Measurements from ENCODE around the gene FCRL2.
"Not testable (repeated sequence)": the region's sequence is repeated elsewhere in the genome, so short reads cannot be mapped to it uniquely, and the experiment has no call there.

The FCRL2 gene

GRCh38 chr1:157748262-157748817 lies 28.6 kb downstream of the FCRL2 start (continued):
- 0 out of 2 replicates have a peak, but pooled peaks have one; percentile 31 for TF ChIP-seq ZNF623 (tag by site-specific recombination; IDR thresholded peaks at IDR 0.05)
- no peak for TF ChIP-seq ZNF324 (tag by site-specific recombination; IDR thresholded peaks at IDR 0.05)
- no peak for TF ChIP-seq ZNF362 (tag by site-specific recombination; IDR thresholded peaks at IDR 0.05)
- no peak for TF ChIP-seq OSR2 (tag by site-specific recombination; IDR thresholded peaks at IDR 0.05)
- no peak for TF ChIP-seq ZNF785 (tag by site-specific recombination; IDR thresholded peaks at IDR 0.05)
- no peak for TF ChIP-seq SP2 (tag by site-specific recombination; IDR thresholded peaks at IDR 0.05)
- TF ChIP-seq ZNF24 (tag by site-specific recombination; IDR thresholded peaks at IDR 0.05), result no peak
- TF ChIP-seq ZNF560 (tag by site-specific recombination; IDR thresholded peaks at IDR 0.05; ENCODE audit: borderline replicate concordance), result no peak
- 0 out of 2 replicates have a peak, but pooled peaks have one; percentile 39 for TF ChIP-seq ZNF140 (tag by site-specific recombination; IDR thresholded peaks at IDR 0.05)
- TF ChIP-seq ZNF585B (tag by site-specific recombination; IDR thresholded peaks at IDR 0.05), result no peak
- TF ChIP-seq ZNF629 (tag by site-specific recombination; IDR thresholded peaks at IDR 0.05), result no peak
- TF ChIP-seq MZF1 (tag by site-specific recombination; IDR thresholded peaks at IDR 0.05; ENCODE audit: borderline replicate concordance), result no peak
- TF ChIP-seq REST (tag by site-specific recombination; IDR thresholded peaks at IDR 0.05), result 0 out of 2 replicates have a peak, but pooled peaks have one; percentile 19
- TF ChIP-seq HOXA7 (CRISPR knock-in tag; IDR thresholded peaks at IDR 0.05; ENCODE audit: borderline replicate concordance), result no peak
- no peak for TF ChIP-seq ZNF148 (tag by site-specific recombination; IDR thresholded peaks at IDR 0.05; ENCODE audit: borderline replicate concordance)
- no peak for TF ChIP-seq ZNF596 (tag by site-specific recombination; IDR thresholded peaks at IDR 0.05)
- TF ChIP-seq ZNF530 (tag by site-specific recombination; IDR thresholded peaks at IDR 0.05; ENCODE audit: low read depth), result no peak
- TF ChIP-seq ZBTB48 (tag by site-specific recombination; IDR thresholded peaks at IDR 0.05), result no peak
- TF ChIP-seq ZNF624 (tag by site-specific recombination; IDR thresholded peaks at IDR 0.05), result no peak
- no peak for TF ChIP-seq IKZF3 (tag by site-specific recombination; IDR thresholded peaks at IDR 0.05)

- H3K27ac ChIP-seq (ENCODE audit: extremely low read depth, low read depth, low read length), result no peak overlapping the region
- no peaks in the 10 kb centered on the region for H3K4me1 ChIP-seq (ENCODE audit: control insufficient read depth, insufficient read depth, low read length)
Measured at GRCh38 chr1:157739229-157739901, 37.6 kb downstream of the FCRL2 start.

GRCh38 chr1:157735991-157736390 lies 40.9 kb downstream of the FCRL2 start:
- H3K4me3 ChIP-seq (ENCODE audit: low read depth, low read length); H3K36me3 ChIP-seq (ENCODE audit: control insufficient read depth in 2 of 2, insufficient read depth in 1 of 2, low read length in 2 of 2); H3K4me1 ChIP-seq (ENCODE audit: control insufficient read depth, insufficient read depth, low read length); H3K27ac ChIP-seq (ENCODE audit: extremely low read depth, low read depth, low read length); H3K9me3 ChIP-seq (ENCODE audit: control insufficient read depth, insufficient read depth, low read depth, low read length); POLR2A ChIA-PET: not testable (repeated sequence)
- CTCF ChIA-PET, result interaction anchor here (0.7 kb wide), 1 partner anchor 1244 kb away, joined by 3 read pairs; no protein-coding TSS in a partner anchor

More at GRCh38 chr1:157739229-157739901, 37.6 kb downstream of the FCRL2 start:
- Histone ChIP-seq H3K4me3 (ENCODE audit: low read depth, low read length) (no peak overlapping the region), H3K36me3 (ENCODE audit: control insufficient read depth in 2 of 2, insufficient read depth in 1 of 2, low read length in 2 of 2) (no peaks in the 10 kb centered on the region), H3K9me3 (ENCODE audit: control insufficient read depth, insufficient read depth, low read depth, low read length) (no peaks in the 10 kb centered on the region)
- no peak for TF ChIP-seq BCL6B (tag by site-specific recombination; IDR thresholded peaks at IDR 0.05)
- TF ChIP-seq ZNF248 (tag by site-specific recombination; IDR thresholded peaks at IDR 0.05), result no peak
- TF ChIP-seq ZNF560 (tag by site-specific recombination; IDR thresholded peaks at IDR 0.05; ENCODE audit: borderline replicate concordance), result no peak
- TF ChIP-seq ZBTB1 (tag by site-specific recombination; IDR thresholded peaks at IDR 0.05), result no peak
- no peak for TF ChIP-seq IKZF3 (tag by site-specific recombination; IDR thresholded peaks at IDR 0.05)
- POLR2A ChIA-PET, result no interaction called here
- CTCF ChIA-PET, result no interaction called here

Data from HEK293 (cell line).